Measurements from ENCODE around the gene SP7. TPM values are rescaled to one million over a fixed set of nuclear protein-coding genes. Genes with fewer than 3 reads are reported as not detected.

Gene SP7
- total and polyA plus RNA-seq, 10 of the 15 experiments (the other 5 are each of a cell fraction or from before 2014, with no cell fraction given): 0.05 to 0.11 TPM; not detected in 8

GRCh38 chr12:53379389-53380103, 43.4 kb upstream of the SP7 start:
- FAIRE-seq (peak; percentile 100), DNase-seq (ENCODE audit: low read depth, low spot score) (peak; percentile 100), ATAC-seq (peak; percentile 84)
- ChIA-PET POLR2A (interaction anchor here (0.6 to 2.7 kb wide), 24 partner anchors 12 to 1119 kb away, joined by 3 to 24 read pairs (median 5); partner anchors contain the start of genes AAAS, ATF7, ESPL1 and PRR13), CTCF (interaction anchor here (0.9 to 3.1 kb wide), 14 partner anchors 25 to 296 kb away, joined by 3 to 32 read pairs (median 4); partner anchors contain the start of genes AAAS, ATP5MC2, CSAD and ZNF740), SMC1A (ENCODE audit: uncharacterized antibody, unreplicated experiment) (interaction anchor here (0.7 to 6.9 kb wide), 16 partner anchors 9 to 171 kb away, joined by 3 to 124 read pairs (median 4); partner anchors contain the start of genes AAAS and TARBP2), RAD21 (ENCODE audit: unreplicated experiment) (interaction anchor here (0.6 to 6.4 kb wide), 21 partner anchors 9 to 325 kb away, joined by 3 to 91 read pairs (median 4); partner anchors contain the start of genes AAAS, ESPL1, PRR13 and TARBP2)
- peak overlapping the region; percentile 89 for H3K27ac ChIP-seq (ENCODE audit: control insufficient read depth, insufficient read depth)
- H3K9me3 ChIP-seq (replicated peaks; ENCODE audit: control insufficient read depth, insufficient read depth, low read length): no peaks in the 10 kb centered on the region; the same call in 2 of the 3 replicates
- intact Hi-C loops (cut with micrococcal nuclease; ENCODE audit: unreplicated experiment): loop anchor here (1.0 to 5.0 kb wide), 3 partner anchors 43 to 122 kb away; partner anchors contain the start of genes AMHR2, PCBP2 and TARBP2
- peak overlapping the region; percentile 91 for H3K9ac ChIP-seq (ENCODE audit: control insufficient read depth, insufficient read depth, low read length)
- in situ Hi-C loops (cut with MboI): no loop called here
- H3K4me3 ChIP-seq: peak overlapping the region; percentile 62
- peak overlapping the region; percentile 84 for H3K4me2 ChIP-seq (ENCODE audit: control insufficient read depth, insufficient read depth)
- peaks cover 33% of the 10 kb centered on the region for H3K79me2 ChIP-seq (ENCODE audit: control insufficient read depth, insufficient read depth, low read length)
- WGBS (ENCODE audit: insufficient coverage, insufficient replicate concordance, low lambda C conversion rate, missing lambda C conversion rate): under 1% methylated on average over 29 of the region's 29 CpGs
- peaks cover 25% of the 10 kb centered on the region for H3K4me1 ChIP-seq (ENCODE audit: control insufficient read depth, insufficient read depth, low read length)
- peak overlapping the region; percentile 54 for H2AFZ ChIP-seq (ENCODE audit: control insufficient read depth, low read depth, low read length)
- BruUV-seq (replicated peaks): no TSS peak
- peaks cover 4% of the 10 kb centered on the region; the same call in 1 of the 2 replicates for H4K20me1 ChIP-seq (ENCODE audit: control insufficient read depth, insufficient read depth)
- no peaks in the 10 kb centered on the region for H3K27me3 ChIP-seq (replicated peaks in 1 of 2; ENCODE audit: control insufficient read depth in 2 of 2, insufficient read depth in 2 of 2, low read length in 1 of 2)
- H3K36me3 ChIP-seq (ENCODE audit: control insufficient read depth in 2 of 2, insufficient read depth in 2 of 2, low read length in 1 of 2): peaks cover 11% of the 10 kb centered on the region in 2 experiments; a peak in 3 of 4 replicates
- TF ChIP-seq CREM (IDR thresholded peaks at IDR 0.05; ENCODE audit: low read depth) (peak; percentile 88), MEF2B (IDR thresholded peaks at IDR 0.05; ENCODE audit: partially characterized antibody, poor library complexity, severe bottlenecking) (no peak), ATF7 (IDR thresholded peaks at IDR 0.05; ENCODE audit: low read depth) (peak; percentile 88), ETV6 (conservative IDR thresholded peaks at IDR 0.05 in 1 of 2, IDR thresholded peaks at IDR 0.05 in 1 of 2; ENCODE audit: borderline replicate concordance in 1 of 2, low read depth in 1 of 2) (no peak), ZNF274 (IDR thresholded peaks at IDR 0.05; ENCODE audit: insufficient read depth, insufficient read length) (no peak), SREBF2 (IDR thresholded peaks at IDR 0.05; ENCODE audit: low read length) (no peak), ATF3 (IDR thresholded peaks at IDR 0.05; ENCODE audit: borderline replicate concordance, extremely low read depth, low read depth, low read length) (no peak), FOXK2 (IDR thresholded peaks at IDR 0.05) (peak; percentile 69), STAT1 (conservative IDR thresholded peaks at IDR 0.05) (no peak), RCOR1 (conservative IDR thresholded peaks at IDR 0.05; ENCODE audit: low read depth, low read length) (no peak), CBFB (IDR thresholded peaks at IDR 0.05; ENCODE audit: low read depth) (0 out of 2 replicates have a peak, but pooled peaks have one; percentile 25), BHLHE40 (IDR thresholded peaks at IDR 0.05; ENCODE audit: borderline replicate concordance in 1 of 2, low read depth in 2 of 2, low read length in 1 of 2) (peak; percentile 30 to 56; a peak in 1 of 4 replicates), ZBTB40 (IDR thresholded peaks at IDR 0.05; ENCODE audit: borderline replicate concordance) (peak; percentile 91; the same call in 1 of the 2 replicates), NFYB (IDR thresholded peaks at IDR 0.05; ENCODE audit: insufficient read depth, low read depth, low read length) (peak; percentile 97), STAT3 (IDR thresholded peaks at IDR 0.05; ENCODE audit: low read depth, low read length) (no peak)
